ENCODE measurements around the gene ZNF469.

Gene ZNF469

DNA sequence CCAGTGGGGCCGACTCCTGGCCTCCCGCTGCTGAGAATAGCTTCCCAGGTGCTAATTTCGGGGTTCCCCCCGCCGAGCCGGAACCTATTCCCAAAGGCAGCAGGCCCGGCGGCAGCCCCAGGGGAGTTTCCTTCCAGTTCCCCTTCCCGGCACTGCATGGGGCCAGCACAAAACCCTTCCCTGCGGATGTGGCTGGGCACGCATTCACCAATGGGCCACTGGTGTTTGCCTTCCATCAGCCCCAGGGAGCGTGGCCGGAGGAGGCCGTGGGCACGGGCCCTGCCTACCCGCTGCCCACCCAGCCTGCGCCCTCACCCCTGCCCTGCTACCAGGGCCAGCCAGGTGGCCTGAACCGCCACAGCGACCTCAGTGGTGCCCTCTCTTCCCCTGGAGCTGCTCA is 45.4 kb downstream of the ZNF469 start:
- no peak for DNase-seq (ENCODE audit: low read depth)

GRCh38 chr16:88428616-88429386 is 46.0 kb downstream of the ZNF469 start:
- DNase-seq (ENCODE audit: low read depth), result no peak

DNA sequence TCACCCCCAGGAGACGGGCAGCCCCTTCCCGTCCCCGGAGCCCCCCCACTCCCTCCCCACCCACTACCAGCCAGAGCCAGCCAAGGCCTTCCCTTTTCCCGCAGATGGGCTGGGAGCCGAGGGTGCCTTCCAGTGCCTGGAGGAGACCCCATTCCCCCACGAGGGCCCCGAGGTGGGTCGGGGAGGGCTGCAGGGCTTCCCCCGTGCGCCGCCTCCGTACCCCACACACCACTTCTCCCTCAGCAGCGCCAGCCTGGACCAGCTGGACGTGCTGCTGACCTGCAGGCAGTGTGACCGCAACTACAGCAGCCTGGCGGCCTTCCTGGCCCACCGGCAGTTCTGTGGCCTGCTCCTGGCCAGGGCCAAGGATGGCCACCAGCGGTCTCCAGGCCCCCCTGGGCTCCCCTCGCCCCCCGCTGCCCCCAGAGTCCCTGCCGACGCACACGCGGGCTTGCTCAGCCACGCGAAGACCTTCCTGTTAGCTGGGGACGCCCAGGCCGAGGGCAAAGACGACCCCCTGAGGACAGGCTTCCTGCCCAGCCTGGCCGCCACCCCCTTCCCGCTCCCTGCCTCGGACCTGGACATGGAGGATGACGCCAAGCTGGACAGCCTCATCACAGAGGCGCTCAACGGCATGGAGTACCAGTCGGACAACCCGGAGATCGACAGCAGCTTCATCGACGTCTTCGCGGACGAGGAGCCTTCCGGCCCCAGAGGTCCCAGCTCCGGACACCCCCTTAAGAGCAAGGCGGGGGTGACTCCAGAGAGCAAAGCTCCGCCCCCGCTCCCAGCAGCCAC is 46.8 kb downstream of the ZNF469 start:
- no peak for DNase-seq (ENCODE audit: low read depth)

DNA sequence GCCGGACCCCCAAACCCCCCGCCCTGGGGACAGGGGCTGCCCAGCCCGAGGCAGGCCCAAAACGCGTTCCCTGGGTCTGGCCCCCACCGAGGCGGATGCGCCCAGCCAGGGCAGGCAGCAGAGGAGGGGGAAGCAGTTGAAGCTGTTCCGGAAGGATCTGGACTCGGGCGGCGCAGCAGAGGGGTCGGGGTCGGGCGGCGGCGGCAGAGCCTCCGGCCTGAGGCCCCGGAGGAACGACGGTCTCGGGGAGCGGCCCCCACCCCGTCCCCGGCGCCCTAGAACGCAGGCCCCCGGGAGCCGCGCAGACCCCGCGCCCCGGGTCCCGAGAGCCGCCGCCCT is 47.4 kb downstream of the ZNF469 start:
- DNase-seq (ENCODE audit: low read depth), result no peak

- DNase-seq (ENCODE audit: low read depth), result no peak
Measured at GRCh38 chr16:88430524-88431446, 48.0 kb downstream of the ZNF469 start.

GRCh38 chr16:88431651-88432050 is 48.9 kb downstream of the ZNF469 start:
- DNase-seq (ENCODE audit: low read depth), result no peak

DNA sequence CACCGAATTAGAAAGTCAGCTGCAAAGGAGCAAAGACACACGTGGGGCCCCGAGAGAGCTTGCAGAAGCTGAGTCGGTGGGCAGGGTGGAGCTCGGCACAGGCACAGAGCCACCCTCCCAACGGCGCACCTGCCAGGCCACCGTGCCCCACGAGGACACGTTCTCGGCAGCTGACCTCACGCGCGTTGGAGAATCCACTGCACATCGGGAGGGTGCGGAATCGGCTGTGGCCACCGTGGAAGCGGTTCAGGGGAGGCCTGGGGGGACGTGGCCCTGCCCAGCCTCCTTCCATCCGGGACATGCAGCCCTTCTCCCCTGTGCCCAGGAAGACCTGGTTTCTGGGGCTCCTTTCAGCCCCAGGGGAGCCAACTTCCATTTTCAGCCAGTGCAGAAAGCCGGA is 49.4 kb downstream of the ZNF469 start:
- no peak for DNase-seq (ENCODE audit: low read depth)

Data from non-pigmented ciliary epithelial cell (primary cell).